A549 (cell line): Measurements from ENCODE around the gene RXRA. TPM values are rescaled to one million over a fixed set of nuclear protein-coding genes. Genes with fewer than 3 reads are reported as not detected.
A peak's percentile ranks its signal among the peaks of the same experiment; 100 is the strongest.

ENCODE experiments used
- ATAC-seq, 2 experiments: fragments of 200-7000 bp in 1 of 2; fragments of >200 bp in 1 of 2; cut with Nextera tagmentation in 1 of 2; cut with Tn5 transposase in 1 of 2; 3 replicates each; pipeline versions ENCODE4 v1.8.0 to v1.9.1; 2018 to 2020; ENCODE audit warnings: mild to moderate bottlenecking in 1 of 2, moderate library complexity in 1 of 2
- CTCF ChIA-PET: fragments of 300-600 bp; sonication (Branson Sonifier 250); formaldehyde crosslinking; extraction: SDS; loops from one replicate; lab custom pipeline; 2021; ENCODE audit warnings: antibody characterized with exemption, inconsistent platforms; lab: Yijun Ruan, JAX
- POLR2A ChIA-PET: fragments of 350-600 bp; formaldehyde crosslinking; extraction: SDS; loops from one replicate; lab custom pipeline; 2021; ENCODE audit warnings: antibody characterized with exemption, inconsistent platforms; lab: Yijun Ruan, JAX
- DNase-seq, 2 experiments: peaks; one replicate each; pipeline versions ENCODE4 v3.0.0 to v3.0.0-alpha.2; 2011 to 2016; ENCODE audit warnings: low read depth in 1 of 2, low spot score in 1 of 2
- FAIRE-seq: peaks from 2 replicates; lab custom pipeline; 2011; peaks lifted over from hg19 to GRCh38; lab: Jason Lieb, UNC
- H3K27ac ChIP-seq, 2 experiments: fragments of >200 bp; sonication (Bioruptor Twin); formaldehyde crosslinking; 3 replicates each; pipeline ENCODE4 v1.5.1; 2016 to 2017
- H3K4me1 ChIP-seq: fragments of >200 bp; sonication (Bioruptor Twin); formaldehyde crosslinking; 3 replicates; pipeline ENCODE4 v1.6.1; 2016
- H3K4me2 ChIP-seq: fragments of >200 bp; sonication (Bioruptor Twin); formaldehyde crosslinking; 3 replicates; pipeline ENCODE4 v1.6.1; 2016
- H3K4me3 ChIP-seq: fragments of >200 bp; sonication (Bioruptor Twin); formaldehyde crosslinking; 3 replicates; pipeline ENCODE4 v1.5.1; 2016
- H3K9me3 ChIP-seq: fragments of >200 bp; sonication (Bioruptor Twin); formaldehyde crosslinking; 3 replicates; pipeline ENCODE4 v1.6.1; 2016
- CBX2 ChIP-seq: fragments of 200-600 bp; sonication (generic); IDR thresholded peaks from 2 replicates; pipeline ENCODE4 v1.6.1; 2016; ENCODE audit warnings: low read depth, mild to moderate bottlenecking, borderline replicate concordance
- CHD2 ChIP-seq: fragments of 150-350 bp; IDR thresholded peaks from 2 replicates; pipeline ENCODE4 v1.6.1; 2014; ENCODE audit warnings: low read length; ENCODE audit not compliant: partially characterized antibody
- EHMT2 ChIP-seq: fragments of 200-600 bp; sonication (generic); IDR thresholded peaks from 2 replicates; pipeline ENCODE4 v1.6.1; 2016; ENCODE audit warnings: antibody characterized with exemption, low read depth, mild to moderate bottlenecking, moderate library complexity
- EP300 ChIP-seq, 2 experiments: fragments of >200 bp; sonication (Bioruptor Twin); formaldehyde crosslinking; IDR thresholded peaks; 2 replicates in 1 of 2; 3 replicates in 1 of 2; pipeline ENCODE4 v1.6.1; 2016 to 2017
- FOSL2 ChIP-seq, 2 experiments: fragments of 450-650 bp in 1 of 2; fragments of >200 bp in 1 of 2; sonication (Bioruptor Twin) in 1 of 2; formaldehyde crosslinking; IDR thresholded peaks; 2 replicates each; pipeline versions ENCODE4 v1.5.0 to v1.6.1; 2016 to 2020; ENCODE audit warnings: mild to moderate bottlenecking in 1 of 2, moderate library complexity in 1 of 2
- HDAC2 ChIP-seq: fragments of 200-600 bp; sonication (generic); IDR thresholded peaks from 2 replicates; pipeline ENCODE4 v1.6.1; 2016
- HOXA7 ChIP-seq: fragments of 250-450 bp; sonication (Bioruptor Pico); IDR thresholded peaks from 2 replicates; pipeline ENCODE4 v1.5.0; 2020; ENCODE audit warnings: mild to moderate bottlenecking, moderate library complexity
- HOXB13 ChIP-seq: fragments of 250-450 bp; sonication (Bioruptor Pico); IDR thresholded peaks from 2 replicates; pipeline ENCODE4 v1.5.0; 2020; ENCODE audit warnings: low read depth, mild to moderate bottlenecking, moderate library complexity
- KDM5A ChIP-seq: fragments of 200-600 bp; sonication (generic); IDR thresholded peaks from 2 replicates; pipeline ENCODE4 v1.6.1; 2016; ENCODE audit warnings: antibody characterized with exemption, mild to moderate bottlenecking
- NFE2L2 ChIP-seq: fragments of 150-350 bp; conservative IDR thresholded peaks from 2 replicates; pipeline ENCODE4 v1.6.1; 2014; ENCODE audit warnings: low read length
- NPAS2 ChIP-seq: fragments of 250-450 bp; sonication (Bioruptor Pico); IDR thresholded peaks from 2 replicates; pipeline ENCODE4 v1.8.0; 2022; ENCODE audit warnings: mild to moderate bottlenecking, moderate library complexity, borderline replicate concordance
- POLR2A ChIP-seq: IDR thresholded peaks from 2 replicates; pipeline ENCODE4 v1.6.1; 2012; ENCODE audit warnings: mild to moderate bottlenecking, low read length
- RAD21 ChIP-seq, 2 experiments: fragments of >200 bp in 1 of 2; sonication (Bioruptor Twin) in 1 of 2; formaldehyde crosslinking in 1 of 2; IDR thresholded peaks in 1 of 2; conservative IDR thresholded peaks in 1 of 2; 2 replicates in 1 of 2; 3 replicates in 1 of 2; pipeline ENCODE4 v1.6.1; 2012 to 2018; ENCODE audit warnings: inconsistent platforms in 1 of 2
- SMC3 ChIP-seq: fragments of >200 bp; sonication (Bioruptor Twin); formaldehyde crosslinking; IDR thresholded peaks from 3 replicates; pipeline ENCODE4 v1.6.1; 2018; ENCODE audit warnings: inconsistent platforms
- SREBF2 ChIP-seq: fragments of 450-650 bp; IDR thresholded peaks from 2 replicates; pipeline ENCODE4 v1.6.1; 2014; ENCODE audit warnings: mild to moderate bottlenecking, moderate library complexity
- ZC3H11A ChIP-seq: fragments of 450-650 bp; IDR thresholded peaks from 2 replicates; pipeline ENCODE4 v1.6.1; 2014; ENCODE audit warnings: antibody characterized with exemption, mild to moderate bottlenecking
- ZFP36 ChIP-seq: fragments of 450-650 bp; IDR thresholded peaks from 2 replicates; pipeline ENCODE4 v1.6.1; 2014; ENCODE audit warnings: borderline replicate concordance; ENCODE audit not compliant: partially characterized antibody
- WGBS: methylation state at CpG from one replicate; pipeline ENCODE4 v1.1.6; 2017; ENCODE audit errors: missing lambda C conversion rate; 5-methylcytosine and 5-hydroxymethylcytosine counted together
- polyA plus RNA-seq, 4 experiments: library from polyadenylated mRNA; depleted of rRNA in 3 of 4; stranded (reverse); fragments of >200 nt; fragmentation: RNase III in 1 of 4; extraction: RNeasy Plus Mini Kit Qiagen cat#74134 plus additional on column Dnase treatment in 1 of 4; gene quantifications; 2 replicates in 3 of 4; 3 replicates in 1 of 4; pipeline ENCODE4 v1.2.3, GENCODE V29; 2011 to 2017
- TF ChIP-seq, protein P1 (sequence below): IDR thresholded peaks from 2 replicates; pipeline ENCODE4 v1.6.1; 2012
- TF ChIP-seq, protein P2 (sequence below): fragments of 450-650 bp; IDR thresholded peaks from 2 replicates; pipeline ENCODE4 v1.6.1; 2014; ENCODE audit warnings: antibody characterized with exemption
- TF ChIP-seq, protein P3 (sequence below): fragments of 250-450 bp; sonication (Bioruptor Pico); IDR thresholded peaks from 2 replicates; pipeline ENCODE4 v1.5.0; 2021; ENCODE audit warnings: mild to moderate bottlenecking, moderate library complexity, borderline replicate concordance

RXRA gene
- polyA plus RNA-seq, 2 of the 4 experiments (the other 2 are of a cell fraction) = 6.6 to 23.9 TPM

DNA sequence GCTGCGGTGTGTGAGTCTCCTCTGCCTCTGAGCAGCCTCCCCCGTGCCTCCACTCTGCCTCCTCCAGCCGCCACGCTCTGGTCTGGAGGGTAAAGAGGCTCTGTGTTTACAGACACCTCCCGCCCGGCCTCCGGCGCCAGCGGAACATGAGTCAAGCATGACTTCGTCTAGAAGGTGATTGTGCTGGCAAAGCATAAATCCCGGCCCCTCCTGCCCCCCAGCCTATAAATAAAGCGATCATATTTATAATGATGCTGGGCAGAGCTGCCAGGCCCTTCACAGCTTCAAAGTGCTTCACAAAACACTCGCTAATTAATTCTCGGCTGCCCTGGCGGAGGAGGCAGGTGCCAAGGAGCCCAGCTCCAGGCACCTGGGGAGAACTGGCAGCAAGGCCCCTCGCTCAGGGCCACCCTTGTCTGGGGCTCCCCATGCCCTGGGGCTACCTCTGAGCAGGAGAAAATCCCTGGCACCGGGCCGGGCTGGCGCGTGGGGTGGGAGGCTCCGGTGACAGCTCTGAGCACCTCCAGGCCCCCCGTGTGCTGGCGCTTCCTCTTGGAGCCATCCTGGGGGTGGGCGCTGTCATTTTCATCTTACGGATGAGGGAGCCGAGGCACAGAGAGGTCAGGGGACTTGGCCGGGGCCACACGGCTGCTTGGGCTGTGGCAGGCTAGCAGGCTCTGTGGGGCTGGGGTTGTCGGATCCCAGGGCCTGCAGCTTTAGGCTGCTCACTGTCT is 87.8 kb downstream of the RXRA start (continued):
- TF ChIP-seq, protein P1, sequence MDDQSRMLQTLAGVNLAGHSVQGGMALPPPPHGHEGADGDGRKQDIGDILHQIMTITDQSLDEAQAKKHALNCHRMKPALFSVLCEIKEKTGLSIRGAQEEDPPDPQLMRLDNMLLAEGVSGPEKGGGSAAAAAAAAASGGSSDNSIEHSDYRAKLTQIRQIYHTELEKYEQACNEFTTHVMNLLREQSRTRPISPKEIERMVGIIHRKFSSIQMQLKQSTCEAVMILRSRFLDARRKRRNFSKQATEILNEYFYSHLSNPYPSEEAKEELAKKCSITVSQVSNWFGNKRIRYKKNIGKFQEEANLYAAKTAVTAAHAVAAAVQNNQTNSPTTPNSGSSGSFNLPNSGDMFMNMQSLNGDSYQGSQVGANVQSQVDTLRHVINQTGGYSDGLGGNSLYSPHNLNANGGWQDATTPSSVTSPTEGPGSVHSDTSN = 0 out of 2 replicates have a peak, but pooled peaks have one; percentile 38

DNA sequence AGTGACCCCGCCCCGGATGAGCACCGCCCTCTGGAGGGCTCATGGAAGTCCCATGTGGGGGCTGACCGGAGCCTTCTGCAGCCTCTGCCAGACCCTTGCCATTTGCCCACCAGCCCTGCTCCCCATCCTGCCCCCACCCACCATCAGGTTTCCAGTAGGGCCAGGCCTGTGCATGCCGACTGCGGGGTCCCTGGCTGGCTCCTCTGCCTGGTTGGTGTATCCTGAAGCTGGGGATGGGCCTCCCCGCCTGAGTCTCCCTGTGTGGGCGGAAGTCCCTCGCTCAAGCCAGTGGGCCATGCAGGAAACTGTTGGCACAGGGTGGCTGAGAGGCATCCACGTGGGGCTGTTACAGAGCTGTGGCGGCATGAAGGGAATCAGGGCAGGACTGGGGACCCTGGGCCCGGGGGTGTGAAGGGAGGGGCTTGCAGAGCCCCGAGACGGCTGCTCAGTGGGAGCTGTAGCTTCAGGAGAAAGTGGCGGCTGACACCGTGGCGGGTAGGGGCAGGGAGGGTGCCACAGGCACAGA is 88.7 kb downstream of the RXRA start:
- POLR2A ChIA-PET = no interaction called here
- Histone ChIP-seq H3K9me3 (no peaks in the 10 kb centered on the region), H3K27ac (peak overlapping the region; percentile 80 to 100), H3K4me2 (peak overlapping the region; percentile 71), H3K4me3 (no peak overlapping the region), H3K4me1 (peaks cover 60% of the 10 kb centered on the region)
- 100% methylated on average over 4 of the region's 17 CpGs for WGBS
- no peak for DNase-seq
- CTCF ChIA-PET = interaction anchor here (1.1 to 6.2 kb wide), 3 partner anchors 18 to 244 kb away, joined by 4 to 33 read pairs (median 20); no protein-coding TSS in a partner anchor
- no peak for ATAC-seq
- no peak for FAIRE-seq
- no peak for TF ChIP-seq HDAC2

DNA sequence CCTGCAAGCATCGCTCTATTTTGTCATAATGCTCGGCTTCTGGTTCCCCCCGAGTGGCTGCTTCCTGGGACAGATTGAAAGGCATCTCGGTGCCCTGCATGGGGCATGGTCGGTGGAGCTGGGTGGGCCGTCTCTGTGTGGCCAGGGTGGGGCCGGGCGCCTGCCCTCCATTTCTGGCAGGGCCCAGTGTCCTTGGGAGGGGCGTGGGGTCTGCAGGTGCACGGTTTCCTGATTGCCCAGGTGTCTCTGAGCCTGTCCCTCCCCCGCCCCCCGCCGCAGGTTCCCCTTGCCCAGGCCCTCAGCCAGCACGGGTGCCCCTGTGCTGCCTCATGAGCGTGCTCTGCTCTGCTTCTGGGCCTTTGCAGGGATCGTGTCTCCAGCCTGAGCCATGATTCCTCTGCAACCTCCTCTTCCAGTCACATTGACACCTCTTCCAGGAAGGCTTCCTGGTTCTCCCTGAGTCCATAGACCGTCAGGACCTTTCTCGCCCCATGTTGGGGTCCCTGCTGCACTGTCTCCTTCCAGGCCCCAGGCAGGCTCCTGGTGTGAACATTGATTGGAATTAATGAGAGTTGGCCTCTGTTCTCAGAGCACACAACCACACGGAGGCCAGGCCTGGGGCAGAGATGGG is 90.2 kb downstream of the RXRA start:
- WGBS = 85% methylated on average over 15 of the region's 19 CpGs
- no peak overlapping the region for H3K4me3 ChIP-seq
- CTCF ChIA-PET = interaction anchor here (0.7 to 6.2 kb wide), 7 partner anchors 8 to 246 kb away, joined by 3 to 33 read pairs (median 3); no protein-coding TSS in a partner anchor
- FAIRE-seq (no peak), ATAC-seq (no peak), DNase-seq (no peak)
- peaks cover 45% of the 10 kb centered on the region for H3K4me1 ChIP-seq
- no peak for TF ChIP-seq CHD2
- TF ChIP-seq CBX2 = no peak
- no peak for TF ChIP-seq SMC3
- peak; percentile 88 for TF ChIP-seq ZFP36
- no peak overlapping the region for H3K4me2 ChIP-seq
- POLR2A ChIA-PET = no interaction called here
- H3K9me3 ChIP-seq = no peaks in the 10 kb centered on the region
- H3K27ac ChIP-seq = no peak overlapping the region

DNA sequence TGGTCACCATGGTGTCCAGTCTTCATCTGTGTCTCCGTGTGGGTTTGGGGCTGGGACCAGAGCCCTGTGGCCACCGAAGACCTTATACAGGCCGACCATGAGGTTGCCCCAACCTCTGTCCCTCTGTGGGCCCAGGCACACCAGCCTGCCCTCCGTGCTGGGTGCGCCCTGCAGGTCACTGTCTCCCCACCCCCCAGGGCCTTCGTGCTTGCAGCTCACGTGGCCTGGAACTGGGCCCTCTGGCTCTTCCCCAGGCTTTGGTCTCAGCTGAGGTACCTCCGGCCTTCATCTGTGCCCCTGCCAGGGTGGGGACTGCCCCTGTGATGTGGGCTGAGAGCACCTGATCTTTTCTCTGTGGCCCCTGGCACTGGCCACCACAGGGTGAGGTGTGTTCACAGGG is 92.1 kb downstream of the RXRA start:
- DNase-seq = no peak
- POLR2A ChIA-PET = no interaction called here
- peaks cover 31% of the 10 kb centered on the region for H3K4me1 ChIP-seq

More for the DNA sequence above, 92.1 kb downstream of the RXRA start:
- no peak for ATAC-seq
- 93% methylated on average over 3 of the region's 8 CpGs for WGBS
- no peak overlapping the region for H3K4me2 ChIP-seq
- no peak overlapping the region for H3K4me3 ChIP-seq
- H3K9me3 ChIP-seq = no peaks in the 10 kb centered on the region
- no peak for FAIRE-seq
- TF ChIP-seq CBX2 (no peak), RAD21 (conservative IDR thresholded peaks at IDR 0.05 in 1 of 2, IDR thresholded peaks at IDR 0.05 in 1 of 2) (no peak), POLR2A (no peak), SREBF2 (no peak), HOXB13 (CRISPR knock-in tag) (no peak), KDM5A (no peak), EHMT2 (no peak), EP300 (IDR thresholded peaks at IDR 0.05) (no peak), ZC3H11A (no peak), NPAS2 (no peak), FOSL2 (IDR thresholded peaks at IDR 0.05) (no peak), FOSL2 (CRISPR knock-in tag; IDR thresholded peaks at IDR 0.05) (no peak), NFE2L2 (no peak), HOXA7 (CRISPR knock-in tag) (no peak)
- TF ChIP-seq, protein P2, sequence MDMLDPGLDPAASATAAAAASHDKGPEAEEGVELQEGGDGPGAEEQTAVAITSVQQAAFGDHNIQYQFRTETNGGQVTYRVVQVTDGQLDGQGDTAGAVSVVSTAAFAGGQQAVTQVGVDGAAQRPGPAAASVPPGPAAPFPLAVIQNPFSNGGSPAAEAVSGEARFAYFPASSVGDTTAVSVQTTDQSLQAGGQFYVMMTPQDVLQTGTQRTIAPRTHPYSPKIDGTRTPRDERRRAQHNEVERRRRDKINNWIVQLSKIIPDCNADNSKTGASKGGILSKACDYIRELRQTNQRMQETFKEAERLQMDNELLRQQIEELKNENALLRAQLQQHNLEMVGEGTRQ = no peak
- TF ChIP-seq, protein P1 = no peak
- TF ChIP-seq, protein P3, sequence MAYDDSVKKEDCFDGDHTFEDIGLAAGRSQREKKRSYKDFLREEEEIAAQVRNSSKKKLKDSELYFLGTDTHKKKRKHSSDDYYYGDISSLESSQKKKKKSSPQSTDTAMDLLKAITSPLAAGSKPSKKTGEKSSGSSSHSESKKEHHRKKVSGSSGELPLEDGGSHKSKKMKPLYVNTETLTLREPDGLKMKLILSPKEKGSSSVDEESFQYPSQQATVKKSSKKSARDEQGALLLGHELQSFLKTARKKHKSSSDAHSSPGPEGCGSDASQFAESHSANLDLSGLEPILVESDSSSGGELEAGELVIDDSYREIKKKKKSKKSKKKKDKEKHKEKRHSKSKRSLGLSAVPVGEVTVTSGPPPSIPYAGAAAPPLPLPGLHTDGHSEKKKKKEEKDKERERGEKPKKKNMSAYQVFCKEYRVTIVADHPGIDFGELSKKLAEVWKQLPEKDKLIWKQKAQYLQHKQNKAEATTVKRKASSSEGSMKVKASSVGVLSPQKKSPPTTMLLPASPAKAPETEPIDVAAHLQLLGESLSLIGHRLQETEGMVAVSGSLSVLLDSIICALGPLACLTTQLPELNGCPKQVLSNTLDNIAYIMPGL (CRISPR knock-in tag) = no peak
- TF ChIP-seq, all 56 proteins: peak for 0
- CTCF ChIA-PET = interaction anchor here (1.0 to 6.2 kb wide), 6 partner anchors 10 to 248 kb away, joined by 3 to 33 read pairs (median 6); no protein-coding TSS in a partner anchor
- 0 out of 6 replicates have a peak overlapping the region, but pooled peaks of 1 of the 2 experiments have one; percentile 8 for H3K27ac ChIP-seq
